GM23248 (cell line): ENCODE measurements around the gene ATF6.

ENCODE experiments used
- EZH2 ChIP-seq: fragments of 200-600 bp; sonication (generic); IDR thresholded peaks from 2 replicates; pipeline ENCODE4 v1.6.1; 2018; ENCODE audit warnings: antibody characterized with exemption, mild to moderate bottlenecking; ENCODE audit not compliant: insufficient read depth, poor library complexity, severe bottlenecking
- EZH2phosphoT487 ChIP-seq: fragments of 200-600 bp; sonication (generic); IDR thresholded peaks from 2 replicates; pipeline ENCODE4 v1.6.1; 2018; ENCODE audit warnings: antibody characterized with exemption, moderate library complexity, mild to moderate bottlenecking, low read depth; ENCODE audit not compliant: insufficient read depth

DNA sequence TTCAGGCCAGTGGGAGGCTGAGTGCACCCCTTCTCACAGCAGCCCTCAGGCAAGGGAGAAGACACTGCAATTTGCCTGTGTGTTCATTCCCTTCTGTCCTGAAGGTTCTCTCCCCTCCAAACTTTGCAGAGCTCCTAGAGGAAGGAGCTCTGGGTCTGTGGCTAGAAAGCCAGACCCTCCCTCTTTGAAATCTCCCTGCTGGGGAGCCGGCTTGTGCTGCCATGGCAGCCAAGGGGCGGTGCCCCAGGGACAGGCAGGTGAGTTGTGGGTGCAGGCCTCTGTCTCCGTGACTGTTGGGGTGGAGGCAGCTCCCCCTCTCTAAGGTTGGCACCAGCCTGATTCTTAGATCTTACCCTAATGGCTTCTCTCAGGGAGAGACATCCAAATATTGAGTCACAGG, 204.5 kb downstream of the ATF6 start:
- no peak for TF ChIP-seq EZH2phosphoT487
- no peak for TF ChIP-seq EZH2
